Suppressor macrophage treated with lipopolysaccharide for 1 hour (primary cell): ENCODE measurements around the gene SLC22A16.
"Not testable (repeated sequence)": the region's sequence is repeated elsewhere in the genome, so short reads cannot be mapped to it uniquely, and the experiment has no call there.

Experiments
- DNase-seq, 3 donors: peaks; one replicate each; pipeline ENCODE4 v3.0.0-alpha.2; 2020 to 2022

SLC22A16 gene, protein sequence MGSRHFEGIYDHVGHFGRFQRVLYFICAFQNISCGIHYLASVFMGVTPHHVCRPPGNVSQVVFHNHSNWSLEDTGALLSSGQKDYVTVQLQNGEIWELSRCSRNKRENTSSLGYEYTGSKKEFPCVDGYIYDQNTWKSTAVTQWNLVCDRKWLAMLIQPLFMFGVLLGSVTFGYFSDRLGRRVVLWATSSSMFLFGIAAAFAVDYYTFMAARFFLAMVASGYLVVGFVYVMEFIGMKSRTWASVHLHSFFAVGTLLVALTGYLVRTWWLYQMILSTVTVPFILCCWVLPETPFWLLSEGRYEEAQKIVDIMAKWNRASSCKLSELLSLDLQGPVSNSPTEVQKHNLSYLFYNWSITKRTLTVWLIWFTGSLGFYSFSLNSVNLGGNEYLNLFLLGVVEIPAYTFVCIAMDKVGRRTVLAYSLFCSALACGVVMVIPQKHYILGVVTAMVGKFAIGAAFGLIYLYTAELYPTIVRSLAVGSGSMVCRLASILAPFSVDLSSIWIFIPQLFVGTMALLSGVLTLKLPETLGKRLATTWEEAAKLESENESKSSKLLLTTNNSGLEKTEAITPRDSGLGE

DNA sequence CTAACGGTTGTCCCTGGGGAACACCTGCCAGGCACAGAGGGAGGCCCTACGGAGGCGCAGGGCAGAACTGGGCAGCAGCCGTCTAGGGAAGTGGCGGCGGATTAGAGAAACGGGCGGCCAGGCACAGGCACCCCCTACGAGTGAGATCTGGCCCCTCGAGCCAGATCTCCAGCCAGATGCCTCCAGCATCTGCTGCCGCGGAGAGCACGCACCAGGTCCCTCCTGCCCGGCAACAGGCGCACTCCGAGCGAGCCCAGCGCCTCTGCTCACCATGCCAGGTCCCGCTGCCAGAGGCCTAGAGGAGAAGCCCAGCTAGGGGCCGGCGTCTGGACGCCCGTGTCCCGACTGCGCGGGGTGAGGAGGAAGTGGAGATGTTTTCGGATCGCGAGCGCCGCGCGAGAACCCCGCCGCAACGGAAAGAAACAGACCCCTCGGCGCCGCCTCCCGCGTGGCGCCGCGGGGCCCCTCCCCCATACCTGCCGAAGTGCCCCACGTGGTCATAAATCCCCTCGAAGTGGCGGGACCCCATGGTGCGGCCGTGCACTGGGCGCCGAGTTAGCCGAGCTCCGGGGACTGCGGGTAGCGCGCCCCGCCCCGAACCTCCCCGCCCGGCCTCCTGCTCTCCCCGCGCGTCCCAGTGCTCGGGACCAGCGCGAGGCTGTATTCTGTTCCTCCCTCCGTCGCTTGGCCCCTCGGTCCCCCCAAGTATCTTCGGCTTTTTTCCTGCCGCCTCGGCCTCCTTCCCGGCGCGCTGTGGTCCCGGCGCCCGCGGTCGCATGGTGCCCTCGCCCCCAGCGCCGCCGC, at the start of gene SLC22A16:
TSS of gene SLC22A16 (minus strand) at position 568 of the 804 bp plus-strand sequence. CDS start at position 529, 39 bp downstream.
- peak; percentile 21 to 52 (median 47) for DNase-seq

DNA sequence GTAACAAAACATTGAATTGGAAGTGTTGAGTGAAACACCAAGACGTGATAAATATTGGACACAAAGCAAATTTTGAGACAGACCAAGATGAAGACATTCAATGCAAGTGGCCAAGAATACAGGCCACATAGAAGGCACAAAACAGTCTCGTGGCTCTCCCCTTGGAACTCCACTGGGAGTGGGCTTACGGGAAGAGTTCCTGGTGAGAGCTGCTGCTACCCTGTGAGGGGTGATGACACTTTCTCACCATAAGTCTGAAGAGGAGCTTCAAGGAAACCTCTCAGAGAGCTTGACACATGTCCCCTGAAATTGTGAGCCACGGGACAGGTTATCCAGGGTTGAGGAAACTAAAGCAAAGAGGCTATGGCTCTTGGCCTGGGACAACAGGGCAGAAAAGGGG, 48.6 kb upstream of the SLC22A16 start:
- no peak for DNase-seq

DNA sequence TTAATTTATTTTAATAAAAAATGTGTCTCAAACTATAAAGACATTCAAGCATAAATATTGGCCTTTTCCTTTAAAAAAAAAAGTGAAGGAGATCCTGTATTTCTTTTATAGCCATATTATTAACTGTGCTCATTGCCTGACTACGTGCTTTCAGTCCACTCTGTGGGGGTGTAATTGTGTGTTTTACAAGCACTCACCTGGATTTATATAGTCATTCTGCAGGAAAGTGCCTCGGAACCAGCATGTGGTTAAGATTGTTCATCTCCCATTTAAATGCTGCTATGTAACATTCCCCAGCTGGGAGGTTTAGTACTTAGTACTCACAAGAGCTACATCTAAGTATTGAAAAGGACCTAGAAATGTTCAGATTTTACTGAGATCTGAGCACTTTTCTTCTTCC, 47.9 kb upstream of the SLC22A16 start:
- DNase-seq: no peak

DNA sequence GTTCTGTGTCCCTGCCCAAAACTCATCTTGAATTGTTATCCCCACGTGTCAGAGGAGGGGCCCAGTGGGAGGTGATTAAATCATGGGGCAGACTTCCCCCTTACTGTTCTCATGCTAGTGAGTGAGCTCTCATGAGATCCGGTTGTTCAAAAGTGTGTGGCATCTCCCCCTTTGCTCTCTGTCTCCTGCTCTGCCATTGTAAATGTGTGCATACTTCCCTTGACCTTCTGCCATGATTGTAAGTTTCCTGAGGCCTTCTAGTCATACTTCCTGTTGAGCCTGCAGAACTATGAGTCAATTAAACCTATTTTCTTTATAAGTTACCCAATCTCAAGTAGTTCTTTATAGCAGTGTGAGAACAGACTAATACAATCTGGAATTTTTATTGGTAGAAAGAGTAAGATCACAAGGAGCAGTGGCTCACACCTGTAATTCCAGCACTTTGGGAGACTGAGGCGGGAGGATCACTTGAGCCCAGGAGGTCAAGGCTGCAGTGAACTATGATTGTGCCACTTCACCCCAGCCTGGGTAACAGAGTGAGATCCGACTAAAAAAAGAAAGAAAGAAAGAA, 47.1 kb upstream of the SLC22A16 start:
- DNase-seq: no peak

DNA sequence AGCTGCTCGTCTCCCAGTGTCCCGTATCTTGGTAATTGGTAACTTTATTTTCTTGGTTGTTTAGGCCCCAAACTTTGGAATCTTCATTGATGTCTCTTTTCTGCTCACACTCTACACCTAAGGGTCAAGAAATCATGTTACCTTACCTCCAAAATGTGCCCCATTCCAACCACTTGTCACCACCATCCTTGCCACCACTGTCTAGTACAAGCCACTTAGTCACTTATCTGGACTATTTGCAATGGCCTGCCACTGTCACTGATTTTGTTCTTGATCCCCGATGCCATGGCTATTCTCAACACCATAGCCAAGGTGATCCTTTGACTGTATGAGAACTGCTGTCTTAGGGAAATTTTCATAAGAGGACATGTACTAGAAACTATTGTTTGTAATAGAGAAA, 46.0 kb upstream of the SLC22A16 start:
- DNase-seq: no peak

DNA sequence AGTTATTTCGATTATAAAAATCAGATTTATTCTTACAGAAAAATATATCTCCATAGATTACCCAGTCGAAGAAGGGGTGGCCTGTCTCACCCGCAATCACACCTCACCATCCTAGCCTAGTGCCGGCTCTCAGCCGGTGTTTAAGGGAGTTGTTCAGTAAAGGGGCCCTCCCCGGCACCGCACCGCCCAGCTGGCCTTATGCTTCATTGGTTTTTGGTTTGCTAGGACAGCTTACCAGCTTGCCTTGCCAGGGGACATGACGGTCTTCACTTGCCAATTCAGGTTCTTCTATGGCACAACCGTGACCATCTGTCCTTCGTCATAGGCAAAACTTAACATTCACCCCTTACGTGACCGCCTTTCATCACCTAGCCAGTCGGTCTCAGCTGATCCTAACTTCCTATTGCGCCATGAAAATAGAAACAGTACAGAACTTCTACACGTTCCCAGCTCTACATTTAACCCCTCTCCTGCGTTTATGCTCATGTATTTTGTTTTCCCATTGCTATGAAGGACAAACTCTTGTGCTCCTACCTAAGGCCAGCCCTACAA, 44.7 kb upstream of the SLC22A16 start:
- DNase-seq: no peak

DNA sequence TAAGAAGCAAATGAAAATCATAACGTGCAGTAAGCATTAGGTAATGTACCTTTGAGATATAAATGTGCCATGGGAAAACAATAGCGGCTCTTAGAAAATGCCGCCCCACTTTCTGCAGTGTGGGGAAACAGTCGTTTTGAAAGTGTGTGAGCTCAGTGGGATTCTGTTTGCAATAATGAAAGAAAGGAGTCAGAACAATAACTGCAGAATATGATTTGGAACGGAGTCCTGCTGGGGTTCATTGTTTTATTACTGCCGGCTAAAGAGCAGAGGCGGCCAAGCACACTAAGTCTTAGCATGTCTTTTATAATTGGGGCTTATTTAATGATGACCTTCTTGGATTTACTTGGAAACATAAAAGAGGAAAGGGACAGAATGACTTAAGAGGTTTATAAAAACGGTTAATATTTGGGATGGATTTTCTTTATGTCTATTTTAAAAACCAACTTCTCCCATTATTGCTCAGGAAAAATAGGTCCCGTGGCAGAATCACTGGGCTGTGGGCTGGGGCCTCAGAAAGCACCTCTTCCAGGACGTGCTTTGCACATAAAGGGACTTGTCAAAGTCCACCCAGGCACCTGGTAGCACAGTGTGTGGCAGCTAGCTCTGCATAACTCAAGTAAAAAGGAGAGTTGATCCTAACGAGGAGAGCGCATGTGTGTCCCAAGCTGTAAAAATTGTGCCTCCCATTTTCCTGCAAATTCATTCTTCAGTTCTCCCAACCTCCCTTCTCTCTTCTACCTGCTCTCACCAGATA, 44.0 kb upstream of the SLC22A16 start:
- DNase-seq: no peak

DNA sequence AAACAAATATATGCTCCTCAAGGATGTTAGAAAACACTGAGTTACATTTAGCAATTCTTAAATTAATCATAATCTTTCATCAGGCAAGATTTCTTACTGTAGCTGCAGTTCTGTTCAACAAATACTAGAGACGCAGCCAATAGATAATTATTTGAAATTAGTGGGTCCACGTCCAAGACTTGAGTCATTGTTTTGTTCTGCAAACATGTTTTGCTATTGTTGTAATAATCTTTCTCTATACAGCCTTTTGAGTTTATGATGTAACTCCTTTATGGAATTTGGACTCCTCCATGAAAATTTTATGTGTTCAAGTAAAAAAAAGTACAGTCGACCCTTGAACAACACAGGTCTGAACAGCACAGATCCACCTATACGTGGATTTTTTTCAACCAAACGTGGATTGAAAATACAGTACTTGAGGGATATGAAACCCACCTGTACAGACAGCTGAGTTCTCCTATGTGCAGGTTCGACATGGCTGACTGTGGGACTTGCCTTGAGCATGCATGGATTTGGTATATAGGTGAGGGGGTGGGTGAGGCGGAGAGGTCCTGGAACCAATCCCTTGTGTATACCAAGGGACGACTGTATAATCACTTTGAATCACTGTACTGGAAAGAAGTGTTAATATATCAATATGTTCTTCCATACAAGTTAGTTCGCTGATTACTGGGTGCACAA, 41.3 kb upstream of the SLC22A16 start:
- no peak for DNase-seq

DNA sequence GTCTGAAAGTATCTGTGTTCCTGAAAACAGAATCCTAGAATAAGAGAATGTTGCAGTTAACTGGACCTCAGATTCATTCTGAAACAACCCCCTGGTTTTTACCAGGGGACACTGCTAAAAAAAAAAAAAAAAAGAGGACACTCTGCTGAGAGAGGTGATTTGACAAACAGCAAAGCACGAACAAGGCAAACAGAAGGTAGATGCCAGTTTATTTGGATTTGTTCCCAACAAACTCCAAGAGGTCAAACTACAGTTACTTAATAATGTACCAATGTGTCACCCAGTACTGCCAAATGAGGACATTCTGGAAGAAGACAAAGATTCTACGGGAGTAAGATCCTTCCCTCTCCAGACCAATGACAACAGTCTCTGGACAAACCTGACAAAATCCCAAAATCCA, 40.6 kb upstream of the SLC22A16 start:
- DNase-seq: no peak

DNA sequence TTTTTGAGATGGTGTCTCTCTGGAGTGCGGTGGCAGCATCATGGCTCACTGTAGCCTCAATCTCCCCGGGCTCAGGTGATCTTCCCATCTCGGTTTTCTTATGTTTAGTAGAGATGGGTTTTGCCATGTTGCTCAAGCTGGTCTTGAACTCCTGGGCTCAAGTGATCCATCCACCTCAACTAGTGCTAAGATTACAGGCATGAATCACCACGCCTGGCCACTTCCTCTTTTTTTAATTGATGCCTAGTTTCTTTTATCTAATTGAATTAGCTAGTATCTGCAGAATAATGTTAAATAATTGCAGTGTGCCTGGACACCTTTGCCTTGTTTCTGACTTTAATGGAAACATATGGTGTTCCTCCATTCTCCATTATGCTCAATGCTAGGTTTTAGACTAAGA, 38.4 kb upstream of the SLC22A16 start:
- DNase-seq: peak in 1 of 3 donors; percentile 25

DNA sequence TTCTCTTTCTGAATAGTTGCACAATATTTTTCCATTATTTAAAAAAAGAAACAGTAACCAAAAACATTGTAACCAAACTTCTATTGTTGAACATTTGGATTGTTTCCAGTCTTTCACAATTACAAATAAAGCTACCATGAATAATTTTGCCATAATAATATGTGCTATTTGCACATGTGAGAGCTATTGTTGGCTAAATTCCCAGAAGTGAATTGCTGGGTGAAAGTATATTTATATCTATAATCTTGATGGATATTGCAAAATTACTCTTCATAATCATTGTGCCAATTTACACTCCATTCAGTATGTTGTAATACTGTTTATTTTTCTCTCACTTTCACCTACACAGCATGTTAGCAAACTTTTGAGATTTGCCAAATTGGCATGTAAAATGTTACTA, 36.6 kb upstream of the SLC22A16 start:
- DNase-seq: peak in 2 of 3 donors; percentile 28 to 39

DNA sequence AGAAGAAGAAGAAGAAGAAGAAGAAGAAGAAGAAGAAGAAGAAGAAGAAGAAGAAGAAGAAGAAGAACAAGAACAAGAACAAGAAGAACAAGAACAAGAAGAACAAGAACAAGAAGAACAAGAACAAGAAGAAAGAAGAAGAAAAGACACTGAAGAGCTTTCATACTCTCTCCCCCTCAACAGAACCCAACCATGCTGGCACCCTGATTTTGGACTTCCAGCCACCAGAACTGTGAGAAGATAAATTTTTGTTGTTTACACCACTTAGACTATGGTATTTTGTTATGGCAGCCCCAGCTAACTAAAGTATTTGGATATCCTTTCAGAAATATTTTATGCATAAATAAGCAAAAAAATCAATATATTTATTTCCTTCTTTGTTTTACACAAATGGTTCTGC, 36.1 kb upstream of the SLC22A16 start:
- not testable (repeated sequence) for DNase-seq

DNA sequence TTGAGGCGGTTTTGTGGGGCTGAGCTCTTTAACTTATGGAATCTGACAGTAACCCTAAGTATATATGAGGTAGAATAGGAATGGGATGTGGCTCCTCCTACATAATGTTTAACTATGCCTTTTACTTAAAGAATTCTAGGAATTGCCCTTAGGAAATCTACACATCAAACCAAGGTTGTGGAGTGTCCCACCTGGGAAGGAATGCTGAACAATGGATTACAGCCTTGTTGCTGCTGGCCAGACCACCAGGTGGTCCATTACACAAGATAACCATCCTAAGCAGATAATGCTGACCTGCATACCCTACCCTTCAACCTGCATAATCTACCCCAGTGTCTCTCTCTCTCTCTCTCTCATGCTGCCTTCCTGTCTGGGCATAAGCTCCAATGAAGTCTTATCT, 35.0 kb upstream of the SLC22A16 start:
- no peak for DNase-seq

DNA sequence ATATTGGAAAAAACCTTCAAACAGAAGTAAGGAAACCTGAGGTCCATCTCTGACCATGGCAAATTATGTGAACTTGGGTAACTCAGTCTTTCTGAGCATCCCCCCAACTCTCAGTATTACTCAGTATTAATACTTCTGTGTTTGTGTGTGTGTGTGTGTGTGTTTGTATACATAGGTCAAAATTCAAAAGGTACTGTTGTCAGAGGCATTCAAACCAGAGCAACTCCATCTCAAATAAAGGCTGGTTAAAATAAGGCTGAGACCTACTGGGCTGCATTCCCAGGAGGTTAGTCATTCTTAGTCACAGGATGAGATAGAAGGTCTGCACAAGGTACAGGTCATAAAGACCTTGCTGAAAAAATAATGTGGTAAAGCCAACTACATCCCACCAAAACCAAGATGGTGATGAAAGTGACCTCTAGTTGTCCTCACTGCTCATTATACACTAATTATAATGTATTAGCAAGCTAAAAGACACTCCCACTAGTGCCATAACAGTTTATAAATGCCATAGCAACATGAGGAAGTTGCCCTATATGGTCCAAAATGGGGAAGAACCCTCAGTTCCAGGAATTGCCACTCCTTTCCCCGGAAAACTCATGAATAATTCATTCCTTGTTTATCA, 33.3 kb upstream of the SLC22A16 start:
- peak; percentile 60 to 83 (median 68) for DNase-seq

DNA sequence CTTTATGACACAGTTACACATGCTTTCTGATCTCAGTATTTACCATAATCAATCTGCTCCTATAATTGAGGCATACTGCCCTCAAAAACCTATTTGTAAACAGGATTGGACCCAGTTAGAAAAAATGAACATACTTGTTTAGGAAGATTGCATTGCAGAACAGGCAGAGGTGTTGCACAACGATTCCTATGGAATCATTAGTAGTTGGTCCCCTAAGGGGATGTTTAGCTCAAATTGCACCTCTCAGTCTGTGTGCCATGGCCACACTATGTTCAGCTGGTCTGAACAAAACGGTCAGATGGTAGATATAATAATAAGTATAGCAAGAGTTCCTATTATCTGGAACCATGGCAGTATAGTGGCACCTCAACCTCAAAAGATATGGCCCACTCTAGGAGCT, 28.5 kb upstream of the SLC22A16 start:
- DNase-seq: not testable (repeated sequence)

DNA sequence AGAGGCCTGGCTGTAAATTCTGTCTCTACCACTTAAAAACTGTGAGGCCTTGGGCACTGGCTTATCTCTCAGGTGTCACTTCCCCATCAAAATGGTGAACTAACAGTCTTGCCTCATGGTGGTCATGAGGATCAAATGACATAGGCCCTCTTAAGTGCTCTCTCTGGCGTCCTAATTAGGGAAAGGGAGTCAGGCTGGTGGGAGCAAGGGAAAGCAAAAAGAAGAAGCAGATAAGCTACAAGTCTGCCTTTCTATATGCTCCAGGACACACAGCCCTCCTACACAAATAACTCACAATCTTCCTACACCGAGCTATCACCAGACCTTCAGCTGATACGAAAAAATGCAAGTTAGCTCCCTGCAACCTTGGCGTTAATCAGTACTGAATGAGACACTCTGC, 19.5 kb upstream of the SLC22A16 start:
- peak; percentile 25 to 46 (median 44) for DNase-seq

DNA sequence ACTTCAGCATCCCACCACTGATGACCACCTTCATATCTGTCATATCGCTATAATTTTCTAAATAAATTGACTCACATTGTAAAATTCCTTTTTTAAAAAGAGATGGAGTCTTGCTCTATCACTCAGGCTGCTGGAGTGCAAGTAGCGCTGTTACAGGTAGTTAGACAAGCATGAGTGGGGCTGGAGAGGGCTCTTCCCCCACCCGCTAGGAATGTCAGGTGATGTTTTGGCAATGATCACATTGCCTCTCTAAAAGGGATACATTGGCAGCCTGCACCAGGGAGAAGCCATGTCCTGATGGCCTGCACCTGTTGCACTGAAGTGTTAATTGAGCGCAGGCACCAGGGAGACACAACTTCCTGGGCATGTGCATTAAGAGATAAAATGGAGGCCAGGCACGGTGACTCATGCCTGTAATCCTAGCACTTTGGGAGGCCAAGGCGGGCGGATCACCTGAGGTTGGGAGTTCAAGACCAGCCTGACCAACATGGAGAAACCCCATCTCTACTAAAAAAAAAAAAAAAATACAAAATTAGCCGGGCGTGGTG, 16.9 kb upstream of the SLC22A16 start:
- no peak for DNase-seq

DNA sequence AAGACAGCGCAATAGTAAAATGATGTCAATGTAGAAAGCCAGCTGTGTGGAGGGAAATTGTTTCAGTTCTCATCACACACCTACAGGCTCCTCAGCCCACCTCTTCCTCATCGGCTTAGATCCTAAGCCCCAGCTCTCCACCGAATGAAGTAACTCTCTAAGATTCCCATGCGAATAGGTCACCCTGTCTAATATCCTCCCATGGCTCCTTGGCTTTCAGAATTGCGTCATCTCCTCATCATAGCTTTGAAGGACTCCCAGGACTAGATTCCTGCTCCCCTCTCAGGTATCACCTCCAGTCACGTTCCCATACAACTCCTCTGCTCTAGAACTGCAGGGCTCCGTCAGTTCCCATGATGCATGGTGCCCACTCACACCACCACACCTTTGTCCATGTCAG, 16.2 kb upstream of the SLC22A16 start:
- peak; percentile 30 to 66 (median 53) for DNase-seq

DNA sequence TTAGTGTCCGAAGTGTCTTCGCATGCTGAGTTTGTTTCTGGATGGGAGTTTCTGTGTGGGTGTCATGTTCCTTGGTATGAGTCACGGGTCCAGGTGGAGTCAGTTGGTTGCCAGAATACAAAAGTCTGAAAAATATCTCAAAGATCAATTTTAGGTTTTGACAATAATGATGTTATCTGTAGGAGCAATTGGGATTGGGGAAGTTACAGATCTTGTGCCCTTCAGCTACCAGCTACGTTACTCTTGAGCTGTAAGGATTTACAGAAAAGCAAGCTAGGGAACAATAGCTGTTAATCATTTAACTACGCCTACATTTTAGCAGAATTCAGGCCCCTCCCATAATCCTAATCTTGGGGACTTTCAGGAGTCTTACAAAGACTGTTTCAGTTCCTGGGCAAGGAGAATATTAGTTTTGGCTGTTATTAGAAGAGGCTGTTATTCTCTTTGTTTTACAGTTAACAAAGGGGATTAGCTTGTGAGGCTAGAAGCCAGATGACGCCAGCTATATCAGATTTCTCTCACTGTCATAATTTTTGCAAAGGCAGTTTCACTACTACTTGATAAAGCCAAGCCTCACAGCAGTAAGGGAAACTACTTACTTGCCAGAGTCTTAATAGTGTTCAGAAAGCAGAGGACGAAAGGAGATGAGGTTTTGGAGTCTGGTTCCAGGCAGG, 15.4 kb upstream of the SLC22A16 start:
- peak in 2 of 3 donors; percentile 21 to 51 for DNase-seq

DNA sequence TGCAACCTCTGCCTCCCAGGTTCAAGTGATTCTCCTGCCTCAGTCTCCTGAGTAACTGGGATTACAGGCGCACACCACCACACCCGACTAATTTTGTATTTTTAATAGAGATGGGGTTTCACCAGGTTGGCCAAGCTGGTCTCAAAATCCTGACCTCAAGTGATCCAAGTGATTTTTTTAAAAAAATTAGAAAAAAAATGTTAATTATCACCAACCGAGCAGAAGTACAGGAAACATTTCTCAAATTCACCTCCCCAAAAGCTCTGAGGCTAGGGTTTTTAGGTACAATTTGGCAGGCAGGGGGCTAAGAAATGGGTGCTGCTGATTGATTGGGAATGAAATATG, 14.9 kb upstream of the SLC22A16 start:
- no peak for DNase-seq
